Measurements from ENCODE around the gene HABP2. TPM values are rescaled to one million over a fixed set of nuclear protein-coding genes. Genes with fewer than 3 reads are reported as not detected.

HABP2 gene
- total RNA-seq, 1 experiment from 2014 or later, result not detected

- Histone ChIP-seq H3K4me2 (ENCODE audit: insufficient read depth, insufficient read length, low read length) (no peak overlapping the region), H3K23ac (ENCODE audit: insufficient read length, low read depth, low read length) (no peak overlapping the region), H4K5ac (ENCODE audit: insufficient read length, low read depth, low read length) (no peak overlapping the region), H2BK12ac (ENCODE audit: insufficient read length, low read depth, low read length) (no peak overlapping the region), H3K14ac (ENCODE audit: insufficient read depth, low read length) (no peak overlapping the region), H2BK15ac (ENCODE audit: low read depth, low read length) (no peak overlapping the region), H3K56ac (ENCODE audit: insufficient read length, low read depth, low read length) (no peak overlapping the region), H2BK20ac (ENCODE audit: low read depth, low read length, poor library complexity, severe bottlenecking) (no peak overlapping the region), H3K4ac (ENCODE audit: low read depth, low read length) (no peak overlapping the region), H2BK120ac (ENCODE audit: low read depth, low read length, poor library complexity, severe bottlenecking) (no peak overlapping the region), H4K8ac (replicated peaks; ENCODE audit: insufficient read length, low read depth, low read length) (no peak overlapping the region), H3K79me2 (ENCODE audit: insufficient read depth, low read length) (no peaks in the 10 kb centered on the region), H3T11ph (ENCODE audit: low read length) (no peak overlapping the region), H4K91ac (ENCODE audit: insufficient read length, low read depth, low read length) (no peak overlapping the region), H3K27ac (ENCODE audit: insufficient read length, low read depth, low read length) (no peak overlapping the region), H3K27me3 (ENCODE audit: insufficient read depth, low read length) (no peaks in the 10 kb centered on the region), H2BK5ac (ENCODE audit: insufficient read length, low read length) (no peak overlapping the region), H3K79me1 (ENCODE audit: insufficient read depth, low read depth, low read length, poor library complexity, severe bottlenecking) (no peaks in the 10 kb centered on the region), H3K23me2 (ENCODE audit: insufficient read length, low read depth, low read length, poor library complexity, severe bottlenecking) (no peaks in the 10 kb centered on the region), H3K9me3 (ENCODE audit: control insufficient read depth, low read depth, low read length) (no peaks in the 10 kb centered on the region), H3K4me1 (ENCODE audit: insufficient read depth, low read length) (no peaks in the 10 kb centered on the region), H3K9ac (ENCODE audit: extremely low read depth, insufficient read length, low read length) (no peak overlapping the region), H3K18ac (ENCODE audit: insufficient read length, low read depth, low read length) (no peak overlapping the region), H4K20me1 (ENCODE audit: control insufficient read depth, insufficient read depth, insufficient read length) (no peaks in the 10 kb centered on the region), H2AFZ (ENCODE audit: low read length) (no peak overlapping the region), H2AK5ac (ENCODE audit: insufficient read length, low read length) (no peak overlapping the region)
- TF ChIP-seq, protein P1, sequence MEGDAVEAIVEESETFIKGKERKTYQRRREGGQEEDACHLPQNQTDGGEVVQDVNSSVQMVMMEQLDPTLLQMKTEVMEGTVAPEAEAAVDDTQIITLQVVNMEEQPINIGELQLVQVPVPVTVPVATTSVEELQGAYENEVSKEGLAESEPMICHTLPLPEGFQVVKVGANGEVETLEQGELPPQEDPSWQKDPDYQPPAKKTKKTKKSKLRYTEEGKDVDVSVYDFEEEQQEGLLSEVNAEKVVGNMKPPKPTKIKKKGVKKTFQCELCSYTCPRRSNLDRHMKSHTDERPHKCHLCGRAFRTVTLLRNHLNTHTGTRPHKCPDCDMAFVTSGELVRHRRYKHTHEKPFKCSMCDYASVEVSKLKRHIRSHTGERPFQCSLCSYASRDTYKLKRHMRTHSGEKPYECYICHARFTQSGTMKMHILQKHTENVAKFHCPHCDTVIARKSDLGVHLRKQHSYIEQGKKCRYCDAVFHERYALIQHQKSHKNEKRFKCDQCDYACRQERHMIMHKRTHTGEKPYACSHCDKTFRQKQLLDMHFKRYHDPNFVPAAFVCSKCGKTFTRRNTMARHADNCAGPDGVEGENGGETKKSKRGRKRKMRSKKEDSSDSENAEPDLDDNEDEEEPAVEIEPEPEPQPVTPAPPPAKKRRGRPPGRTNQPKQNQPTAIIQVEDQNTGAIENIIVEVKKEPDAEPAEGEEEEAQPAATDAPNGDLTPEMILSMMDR (conservative IDR thresholded peaks at IDR 0.05), result no peak
- H3K9me3 Mint-ChIP-seq, result no peaks in the 10 kb centered on the region
- no peak for DNase-seq
- peaks cover 0 to 8% of the 10 kb centered on the region in 2 experiments; a peak in 2 of 4 replicates for H3K4me1 Mint-ChIP-seq
- H3K36me3 Mint-ChIP-seq (ENCODE audit: insufficient read depth in 1 of 3, low read depth in 3 of 3), result no peaks in the 10 kb centered on the region
- no peak overlapping the region for H3K27ac Mint-ChIP-seq
- no peak overlapping the region; a peak in 1 of 5 replicates for H3K4me3 Mint-ChIP-seq
- WGBS (ENCODE audit: extremely low coverage, insufficient read length, low lambda C conversion rate), result no CpG with 5 or more reads among the region's 3 CpGs
- peaks cover 94% of the 10 kb centered on the region for H3K27me3 Mint-ChIP-seq (ENCODE audit: low read depth)
Observed at GRCh38 chr10:113532724-113533123, 20.1 kb upstream of the HABP2 start.
